HG02623 (cell line): ENCODE results near the gene CCDC80.
"Not testable (repeated sequence)": the region's sequence is repeated elsewhere in the genome, so short reads cannot be mapped to it uniquely, and the experiment has no call there.

Source experiments
- ATAC-seq: cut with Tn5 transposase; IDR thresholded peaks from one replicate; pipeline ENCODE4 v1.9.1; 2021; ENCODE audit warnings: moderate library complexity; ENCODE audit not compliant: unreplicated experiment

The CCDC80 gene

DNA sequence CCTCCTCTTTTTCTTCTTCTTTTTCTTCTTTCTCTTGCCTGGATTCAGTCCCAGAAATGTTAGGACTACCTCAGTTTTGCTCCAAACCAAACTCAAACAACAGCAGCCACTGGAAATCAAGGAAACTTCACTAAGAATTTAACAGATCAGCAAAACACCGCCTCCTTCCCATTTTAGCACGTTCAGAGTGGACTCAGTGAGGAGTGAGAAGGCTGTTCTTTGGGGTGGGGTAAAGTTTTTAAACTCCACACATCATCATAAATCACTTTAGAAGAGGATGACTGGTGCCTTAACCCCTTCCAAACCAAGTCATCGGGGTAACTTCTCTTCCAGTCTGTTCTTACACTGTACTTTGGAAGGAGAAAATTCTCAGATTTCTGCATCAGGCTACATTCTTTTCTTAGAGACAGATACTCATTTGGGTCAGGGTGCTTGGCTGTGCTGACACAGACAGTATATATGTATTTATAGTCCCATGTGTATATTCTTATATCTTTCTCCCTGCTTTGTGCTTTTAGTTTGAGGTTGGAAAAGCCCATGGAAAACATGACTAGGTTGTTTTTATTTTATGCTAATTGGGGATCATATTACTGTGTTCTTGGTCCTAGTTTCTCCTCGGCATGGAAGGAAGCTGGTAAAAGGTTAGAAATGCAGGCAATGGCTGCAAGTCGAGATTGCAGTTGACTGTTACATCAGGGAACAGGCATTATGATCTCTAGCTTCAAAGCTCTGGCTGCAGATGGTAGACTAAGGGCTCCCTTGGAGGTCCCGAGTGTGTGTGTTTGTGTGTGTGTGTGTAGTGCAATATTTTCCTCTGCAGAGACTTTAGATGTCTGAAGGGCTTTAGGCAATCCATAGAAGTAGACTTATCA lies at the start of gene CCDC80:
Gene CCDC80, minus strand, starts transcription at position 214 of the 872 bp plus-strand sequence. CDS start 1,238 bp downstream, outside the sequence.
- no peak for ATAC-seq

DNA sequence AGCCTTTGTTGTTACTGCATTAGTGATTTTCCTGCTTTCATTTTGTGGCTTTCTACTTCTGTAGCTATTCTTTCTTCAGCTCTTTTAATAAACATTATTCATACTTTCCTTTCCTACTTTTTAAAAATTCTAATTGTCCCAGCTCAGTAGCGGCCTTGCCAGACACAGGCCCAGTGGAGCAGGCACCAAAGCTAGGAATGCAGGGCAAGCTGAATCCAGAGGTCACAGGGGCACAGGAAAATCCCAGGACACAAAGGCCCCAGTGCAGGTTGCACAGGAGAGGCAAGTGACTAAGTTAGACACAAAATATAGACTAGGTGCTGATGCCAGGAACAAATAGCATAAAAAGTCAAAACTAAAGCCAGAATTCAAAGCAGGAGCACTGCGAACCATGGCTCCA lies 49.0 kb upstream of the CCDC80 start:
- no peak for ATAC-seq

- peak; percentile 53 for ATAC-seq
Measured at GRCh38 chr3:112689385-112689784, 48.4 kb upstream of the CCDC80 start.

DNA sequence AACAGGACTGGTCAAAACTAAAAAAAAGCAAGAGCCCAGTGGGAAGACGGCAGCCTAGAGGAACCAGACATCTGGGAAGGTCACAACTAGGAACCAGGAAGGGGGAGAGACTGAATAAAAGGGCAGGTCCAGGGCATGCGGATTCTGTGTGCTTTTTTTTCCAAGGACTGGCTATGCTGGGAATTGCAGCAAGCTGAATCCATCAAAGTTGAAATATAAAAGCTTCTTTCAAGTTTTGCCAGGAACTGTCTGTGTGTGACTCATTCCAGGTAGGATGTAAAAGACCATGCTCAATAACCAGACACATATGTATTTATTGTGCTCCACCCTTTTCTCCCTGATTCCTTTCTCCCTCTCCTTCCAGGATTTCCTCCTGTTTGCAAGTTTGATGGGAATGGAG lies 47.9 kb upstream of the CCDC80 start:
- ATAC-seq, result no peak

DNA sequence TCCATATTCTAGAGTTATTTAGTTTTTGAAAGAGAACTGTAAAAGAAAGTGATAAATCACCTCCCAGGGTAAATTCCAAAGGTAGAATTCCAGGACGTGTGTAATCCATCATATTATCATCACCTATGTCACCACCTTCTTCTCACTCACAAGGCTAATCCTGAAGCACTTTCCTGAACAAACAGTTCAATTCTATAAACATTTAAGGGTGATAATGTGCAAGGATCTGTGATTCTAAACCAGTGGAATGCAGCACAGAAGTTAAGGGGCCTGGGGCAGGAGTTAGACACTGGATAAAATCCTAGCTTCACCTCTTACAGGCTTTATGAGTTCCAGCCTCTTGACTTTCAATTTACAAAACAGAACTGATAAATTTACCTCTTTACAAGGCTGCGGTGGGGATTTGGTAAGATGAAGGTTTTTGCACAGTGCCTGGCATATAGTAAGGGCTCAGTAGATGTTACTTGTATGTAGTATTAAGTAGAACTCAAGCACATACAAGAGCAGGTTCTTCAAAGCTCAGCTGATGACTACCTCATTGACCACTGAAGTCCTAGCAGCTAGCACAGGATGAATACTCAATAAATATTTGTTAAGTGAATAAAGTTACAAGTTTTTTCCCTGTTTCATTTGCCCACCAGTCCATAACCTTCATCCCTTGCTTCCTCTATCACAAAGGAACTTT lies 47.3 kb upstream of the CCDC80 start:
- ATAC-seq, result no peak

DNA sequence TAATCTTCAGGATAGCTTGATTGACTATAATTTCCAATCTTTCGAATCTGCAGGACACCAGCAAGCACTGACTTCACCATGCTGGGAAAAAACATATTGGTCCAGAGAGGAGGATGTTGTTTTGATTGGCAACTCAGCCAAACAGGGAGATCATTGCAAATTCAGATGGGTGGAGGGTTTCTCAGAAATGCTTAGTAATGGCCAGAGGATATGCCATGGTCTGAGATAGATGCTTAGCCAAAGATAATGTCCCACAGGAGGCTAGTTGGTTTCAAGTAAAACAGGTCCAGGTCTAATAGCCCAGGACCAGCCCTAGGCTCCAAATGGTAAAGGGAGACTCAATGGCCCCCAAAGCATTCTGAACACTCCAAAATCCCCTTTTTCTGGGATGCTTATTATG lies 46.7 kb upstream of the CCDC80 start:
- ATAC-seq, result no peak

DNA sequence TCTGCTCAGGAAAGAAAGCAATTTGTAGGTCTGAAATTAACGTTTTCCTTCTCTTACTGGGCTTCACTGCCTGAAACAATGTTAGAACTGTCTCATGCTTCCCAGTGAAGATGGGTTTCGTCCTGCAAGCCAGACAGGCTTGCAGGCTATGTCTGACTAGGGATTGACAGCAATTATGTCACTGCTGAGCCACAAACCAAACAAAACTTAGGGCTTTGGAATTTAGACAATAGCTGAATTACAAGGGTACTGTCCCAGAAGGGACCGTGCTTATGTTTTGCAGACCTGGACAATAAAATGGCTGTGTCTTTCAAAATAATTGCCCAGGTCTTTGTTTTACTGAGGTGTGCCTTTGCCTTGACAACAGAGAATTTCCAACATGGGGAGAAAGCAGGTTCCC lies 46.3 kb upstream of the CCDC80 start:
- no peak for ATAC-seq

DNA sequence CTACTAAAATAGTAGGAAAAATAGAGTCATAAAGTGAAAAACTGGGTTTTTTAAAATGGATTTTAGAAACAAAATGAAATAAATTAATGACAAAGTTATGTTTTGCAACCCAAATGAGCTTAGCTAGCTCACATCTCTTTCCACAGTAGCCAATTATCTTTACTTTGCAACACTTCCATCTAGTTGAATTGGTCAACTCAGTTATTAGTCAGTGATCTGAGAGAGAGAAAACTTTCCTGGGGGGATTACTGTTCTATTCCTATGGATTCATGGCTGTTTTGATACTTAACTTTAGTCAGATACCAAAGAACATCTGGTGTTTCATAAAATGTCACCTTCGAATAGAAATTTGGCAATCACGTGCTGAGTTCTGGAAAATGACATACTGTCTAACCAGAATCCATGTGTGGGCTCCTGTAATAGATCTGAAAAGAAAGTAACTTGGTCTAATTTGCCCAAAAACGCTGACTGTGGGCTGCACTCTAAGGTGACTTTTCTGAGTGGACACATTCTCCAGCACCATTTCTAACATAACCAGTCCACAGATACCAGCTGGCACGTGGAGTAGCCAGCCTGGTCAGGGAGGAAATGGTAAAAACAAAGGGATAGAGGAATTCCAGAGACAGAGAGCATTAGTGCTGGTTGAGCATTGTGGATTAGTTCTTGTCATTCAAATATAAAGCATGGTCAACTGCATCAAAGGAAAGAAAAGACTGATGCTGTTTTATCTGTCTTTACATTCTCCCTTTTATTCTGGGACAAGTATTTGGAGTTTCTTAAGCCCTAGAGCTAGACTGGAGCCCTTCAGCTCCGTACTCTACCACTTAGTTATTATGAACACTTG lies 45.2 kb upstream of the CCDC80 start:
- no peak for ATAC-seq

DNA sequence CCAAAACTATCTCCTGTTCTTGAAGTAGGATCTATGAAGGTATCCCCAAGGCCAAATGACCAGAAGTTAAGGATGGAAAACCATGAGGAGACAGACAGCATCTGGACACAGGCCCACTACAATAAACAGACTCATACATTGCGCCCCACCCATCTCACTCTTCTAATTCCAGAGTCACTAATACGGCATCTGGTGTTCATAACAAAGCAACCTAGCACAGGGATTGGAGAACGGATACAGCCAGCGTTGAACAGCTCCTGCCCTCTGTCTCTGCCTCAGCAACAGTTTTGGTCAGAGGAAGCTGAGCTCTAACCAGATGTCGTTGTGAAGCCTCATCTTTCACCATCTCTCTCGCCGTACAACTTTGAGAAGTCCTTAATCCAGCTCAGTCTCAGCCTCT lies 44.5 kb upstream of the CCDC80 start:
- ATAC-seq, result no peak

GRCh38 chr3:112682361-112682760 lies 41.4 kb upstream of the CCDC80 start:
- ATAC-seq, result no peak

DNA sequence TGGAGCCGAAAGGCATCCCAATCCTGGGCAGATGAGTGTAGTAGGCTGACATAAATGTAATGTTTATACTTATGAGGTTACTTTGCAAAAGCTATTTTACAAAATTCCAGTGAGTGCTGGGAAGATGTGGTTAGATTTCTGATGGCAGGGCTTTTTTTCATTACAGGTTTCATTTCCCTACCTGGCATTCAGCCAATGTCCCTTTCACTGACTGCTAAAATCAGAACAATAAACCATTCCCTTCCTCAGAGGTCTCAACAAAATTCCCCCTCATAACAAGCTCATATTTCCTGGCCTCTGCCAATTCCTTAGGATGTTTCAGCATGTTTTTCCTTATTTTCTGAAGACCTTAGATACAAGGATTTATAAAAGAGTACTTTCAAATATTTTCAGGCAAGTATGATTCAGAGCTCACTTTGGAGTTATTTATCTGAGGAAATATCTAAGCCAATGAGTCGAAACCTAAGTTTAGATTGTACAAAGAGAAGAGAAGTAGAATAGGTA lies 40.9 kb upstream of the CCDC80 start:
- no peak for ATAC-seq

DNA sequence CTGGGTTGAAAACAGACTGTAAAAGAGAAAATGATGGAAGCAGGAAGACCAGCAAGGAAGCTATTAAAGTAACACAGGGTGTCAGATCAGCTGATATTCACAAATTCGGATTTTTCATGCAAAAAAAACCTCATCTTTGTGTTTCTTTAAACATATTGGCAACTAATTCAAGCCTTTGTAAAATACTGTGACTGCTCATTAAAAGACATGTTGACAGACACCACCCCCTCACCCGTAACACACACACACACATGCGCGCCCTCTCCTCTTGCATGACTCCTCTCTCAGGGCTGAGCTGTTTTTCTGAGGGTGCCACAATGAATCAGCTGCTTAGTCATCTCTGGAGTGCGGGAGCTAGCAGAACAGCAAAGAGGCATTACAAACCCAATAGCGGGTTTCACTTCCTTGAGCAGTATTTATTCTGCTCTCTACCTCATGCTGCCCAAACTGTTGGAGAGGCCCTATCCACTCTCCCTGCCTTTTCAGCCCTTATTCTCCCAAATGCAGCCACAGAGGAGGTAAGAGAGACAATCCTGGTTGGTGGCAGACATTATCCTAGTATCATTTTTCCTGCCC lies 35.8 kb upstream of the CCDC80 start:
- peak; percentile 99 for ATAC-seq

- no peak for ATAC-seq
Measured at GRCh38 chr3:112675943-112676535, 35.1 kb upstream of the CCDC80 start.

DNA sequence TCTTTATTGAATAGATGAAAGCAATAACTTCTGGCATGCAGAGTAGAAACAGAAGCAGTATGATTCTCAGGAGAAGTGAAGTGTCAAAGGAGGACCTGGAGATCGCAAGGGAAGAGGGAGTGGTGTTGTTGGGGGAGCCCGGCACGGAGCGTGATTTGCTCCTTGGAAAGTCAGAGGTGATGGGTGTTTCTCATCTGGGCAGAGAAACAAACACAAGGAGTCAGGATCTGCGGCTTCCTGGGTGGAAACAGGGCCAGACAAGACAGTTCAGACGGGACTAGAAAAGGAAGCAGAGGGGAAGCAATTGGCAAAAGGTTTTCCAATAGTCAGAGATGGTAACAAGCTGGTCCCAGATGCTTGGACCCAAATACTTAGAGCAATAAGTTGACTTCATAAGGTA lies 34.4 kb upstream of the CCDC80 start:
- ATAC-seq, result no peak

- ATAC-seq, result no peak
Measured at GRCh38 chr3:112672716-112673541, 32.0 kb upstream of the CCDC80 start.

GRCh38 chr3:112671930-112672715 lies 31.2 kb upstream of the CCDC80 start:
- ATAC-seq, result no peak

DNA sequence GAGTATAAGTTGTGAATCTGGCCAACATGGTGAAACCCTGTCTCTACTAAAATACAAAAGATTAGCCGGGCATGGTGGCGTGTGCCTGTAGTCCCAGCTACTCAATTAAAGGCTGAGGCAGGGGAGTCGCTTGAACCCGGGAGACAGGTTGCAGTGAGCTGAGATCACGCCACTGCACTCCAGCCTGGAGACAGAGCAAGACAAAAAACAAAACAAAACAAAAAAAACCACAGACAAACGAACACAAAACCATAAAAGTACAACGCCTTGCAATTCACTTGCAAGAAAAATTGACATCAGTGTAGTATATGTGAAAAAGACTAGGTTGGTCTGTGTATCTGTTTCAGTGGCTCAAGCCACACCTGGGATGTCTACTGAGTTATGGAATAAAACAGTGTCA lies 29.9 kb upstream of the CCDC80 start:
- ATAC-seq, result no peak

DNA sequence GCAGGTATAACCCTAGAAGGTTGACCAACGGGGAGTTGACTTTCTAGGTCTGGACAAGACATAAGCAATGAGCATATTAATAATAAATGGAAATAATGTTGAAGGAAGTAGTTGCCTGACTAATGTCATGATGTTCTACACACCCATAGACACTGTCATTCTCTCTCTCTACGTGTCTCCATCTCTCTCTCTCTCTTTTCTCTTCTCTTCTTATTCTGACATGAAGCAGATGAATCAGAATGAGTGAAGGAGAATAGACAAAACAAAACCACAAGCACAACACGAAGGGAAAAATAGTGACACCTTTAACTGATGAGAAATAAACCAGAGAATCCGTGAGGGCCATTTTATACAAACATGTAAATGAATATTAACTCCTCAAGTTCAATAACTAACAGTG lies 26.7 kb upstream of the CCDC80 start:
- ATAC-seq, result no peak

GRCh38 chr3:112665009-112665408 lies 24.1 kb upstream of the CCDC80 start:
- ATAC-seq, result not testable (repeated sequence)
